SK-N-SH (cell line): ENCODE results near the gene SNRPF. TPM values are rescaled to one million over a fixed set of nuclear protein-coding genes. Genes with fewer than 3 reads are reported as not detected.

Experiments used
- CTCF ChIA-PET: fragments of 300-600, 350-600 bp; formaldehyde crosslinking; extraction: SDS; loops from one replicate; lab custom pipeline; 2021; lab: Yijun Ruan, JAX
- POLR2A ChIA-PET: fragments of 350-600 bp; sonication (Branson Sonifier 250); formaldehyde crosslinking; extraction: SDS; loops from one replicate; lab custom pipeline; 2020; ENCODE audit warnings: antibody characterized with exemption, inconsistent platforms; lab: Yijun Ruan, JAX
- DNase-seq: peaks from one replicate; pipeline ENCODE4 v3.0.0; 2012
- H2AFZ ChIP-seq: fragments of 200-600 bp; sonication (generic); 2 replicates; pipeline ENCODE4 v1.8.1; 2016; ENCODE audit warnings: antibody characterized with exemption, mild to moderate bottlenecking, low read depth
- H3F3A ChIP-seq: fragments of 200-600 bp; sonication (generic); replicated peaks from 2 replicates; pipeline ENCODE3; 2016; ENCODE audit warnings: antibody characterized with exemption, mild to moderate bottlenecking; ENCODE audit not compliant: insufficient read depth
- H3K27ac ChIP-seq, 2 experiments: fragments of 200-500 bp in 1 of 2; fragments of 200-600 bp in 1 of 2; sonication (Bioruptor generic) in 1 of 2; sonication (generic), shearing (Covaris generic) in 1 of 2; 2 replicates each; pipeline versions ENCODE4 v1.5.1 to v1.6.1; 2014 to 2016; ENCODE audit warnings: low read depth in 2 of 2, inconsistent platforms in 1 of 2, low read length in 1 of 2, mild to moderate bottlenecking in 1 of 2, mixed read lengths in 1 of 2
- H3K27me3 ChIP-seq: fragments of 200-600 bp; sonication (generic), shearing (Covaris generic); 2 replicates; pipeline ENCODE4 v1.6.1; 2016; ENCODE audit warnings: mixed run types; ENCODE audit not compliant: insufficient read depth
- H3K36me3 ChIP-seq, 2 experiments: fragments of 200-500 bp in 1 of 2; fragments of 200-600 bp in 1 of 2; sonication (Bioruptor generic) in 1 of 2; sonication (generic) in 1 of 2; replicated peaks in 1 of 2; 2 replicates each; pipeline versions ENCODE3 to v1.5.1; 2014 to 2016; ENCODE audit warnings: low read length in 1 of 2, mild to moderate bottlenecking in 1 of 2; ENCODE audit not compliant: insufficient read depth in 2 of 2, control insufficient read depth in 1 of 2
- H3K4me1 ChIP-seq, 2 experiments: fragments of 200-500 bp in 1 of 2; fragments of 200-600 bp in 1 of 2; sonication (Bioruptor generic) in 1 of 2; sonication (generic), shearing (Covaris generic) in 1 of 2; 2 replicates each; pipeline versions ENCODE4 v1.5.1 to v1.6.1; 2014 to 2016; ENCODE audit warnings: low read depth in 1 of 2, low read length in 1 of 2, mixed run types in 1 of 2; ENCODE audit not compliant: insufficient read depth in 2 of 2, control insufficient read depth in 1 of 2
- H3K4me2 ChIP-seq: fragments of 200-600 bp; sonication (generic), shearing (Covaris generic); 2 replicates; pipeline ENCODE4 v1.6.1; 2017; ENCODE audit warnings: mixed run types
- H3K4me3 ChIP-seq, 2 experiments: fragments of 200-500 bp in 1 of 2; fragments of 200-600 bp in 1 of 2; sonication (Bioruptor generic) in 1 of 2; sonication (generic), shearing (Covaris generic) in 1 of 2; 2 replicates each; pipeline versions ENCODE4 v1.5.1 to v1.8.1; 2014 to 2016; ENCODE audit warnings: low read depth in 2 of 2, inconsistent platforms in 1 of 2, low read length in 1 of 2, mild to moderate bottlenecking in 1 of 2, mixed read lengths in 1 of 2, moderate library complexity in 1 of 2
- H3K79me2 ChIP-seq: fragments of 200-600 bp; sonication (generic); 2 replicates; pipeline ENCODE4 v1.8.1; 2017; ENCODE audit warnings: mild to moderate bottlenecking; ENCODE audit not compliant: insufficient read depth
- H3K9ac ChIP-seq: fragments of 200-600 bp; sonication (generic); 2 replicates; pipeline ENCODE4 v1.6.1; 2017; ENCODE audit warnings: mixed run types
- H3K9me2 ChIP-seq: fragments of 200-600 bp; sonication (generic); 2 replicates; pipeline ENCODE4 v1.6.1; 2017; ENCODE audit warnings: mixed run types
- H3K9me3 ChIP-seq: fragments of 200-600 bp; sonication (generic); 2 replicates; pipeline ENCODE4 v1.6.1; 2017; ENCODE audit warnings: mixed run types, mild to moderate bottlenecking, moderate library complexity
- H4K20me1 ChIP-seq: fragments of 200-600 bp; sonication (generic); 2 replicates; pipeline ENCODE4 v1.6.1; 2017; ENCODE audit warnings: mild to moderate bottlenecking, mixed run types; ENCODE audit not compliant: insufficient read depth
- GATA2 ChIP-seq: sonication (generic); formaldehyde crosslinking; IDR thresholded peaks from 2 replicates; pipeline ENCODE4 v1.5.0; 2020; ENCODE audit warnings: mild to moderate bottlenecking, missing genetic modification reagents
- MEF2A ChIP-seq: IDR thresholded peaks from 2 replicates; pipeline ENCODE4 v1.4.0; 2012; ENCODE audit warnings: low read depth, borderline replicate concordance
- NRF1 ChIP-seq: IDR thresholded peaks from 2 replicates; pipeline ENCODE4 v1.6.1; 2012; ENCODE audit warnings: low read depth, mild to moderate bottlenecking, low read length
- RXRA ChIP-seq: IDR thresholded peaks from 2 replicates; pipeline ENCODE4 v1.4.0; 2012; ENCODE audit warnings: low read depth, mild to moderate bottlenecking, borderline replicate concordance
- SMC3 ChIP-seq: IDR thresholded peaks from 2 replicates; pipeline ENCODE4 v1.6.1; 2012; ENCODE audit warnings: low read depth, low read length, improper control_type of control experiment
- TCF12 ChIP-seq: IDR thresholded peaks from 2 replicates; pipeline ENCODE4 v1.4.0; 2012
- USF2 ChIP-seq: fragments of 150-350 bp; IDR thresholded peaks from 2 replicates; pipeline ENCODE4 v1.6.1; 2017; ENCODE audit warnings: antibody characterized with exemption, low read length, low read depth, borderline replicate concordance
- WGBS: methylation state at CpG from one replicate; pipeline ENCODE4 v1.1.6; 2017; ENCODE audit warnings: low lambda C conversion rate; 5-methylcytosine and 5-hydroxymethylcytosine counted together
- polyA plus RNA-seq, 3 experiments: library from polyadenylated mRNA; depleted of rRNA; stranded (reverse); fragments of >200 nt; gene quantifications; 2 replicates each; pipeline ENCODE4 v1.2.3, GENCODE V29; 2012
- TF ChIP-seq, protein P1 (sequence below): IDR thresholded peaks from 2 replicates; pipeline ENCODE4 v1.6.1; 2012; ENCODE audit warnings: mild to moderate bottlenecking, low read depth, low read length, moderate library complexity

Gene SNRPF
- polyA plus RNA-seq, 1 of the 3 experiments (the other 2 are of a cell fraction), result 62.5 TPM

DNA sequence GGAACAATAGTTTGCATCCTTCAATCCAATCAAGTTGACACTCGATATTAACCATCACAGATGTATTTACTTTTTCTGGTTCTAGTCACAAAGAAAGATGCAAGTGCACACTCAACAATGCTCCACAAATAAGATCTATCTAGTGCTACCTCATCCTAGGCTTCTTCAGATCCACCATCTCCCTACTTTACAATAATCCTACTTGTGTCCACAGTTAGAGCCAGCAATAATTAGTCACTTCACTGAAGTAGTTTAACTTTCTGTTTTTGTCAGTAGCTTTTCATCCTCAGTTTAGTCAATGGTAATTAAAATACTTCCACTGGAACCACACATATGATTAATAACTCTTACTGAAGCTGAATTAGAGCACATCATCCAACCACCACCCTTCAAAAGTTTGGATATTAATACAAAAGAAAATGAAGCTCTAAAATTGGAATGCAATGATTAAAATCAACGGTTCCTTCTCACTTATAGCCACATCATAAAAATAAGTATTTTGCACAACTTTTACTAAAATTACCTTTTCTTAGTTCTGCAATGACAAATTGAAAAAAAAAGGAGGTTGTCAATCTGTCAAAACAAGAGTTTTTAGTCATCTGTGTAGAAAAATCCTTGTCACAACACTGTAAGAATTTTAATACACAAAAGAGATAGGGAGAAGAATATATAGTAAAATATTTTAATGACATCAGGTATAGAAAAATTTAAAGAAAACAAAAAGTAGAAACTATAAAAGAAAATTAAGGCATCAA is 28.2 kb upstream of the SNRPF start:
- Histone ChIP-seq H3K4me3 (no peak overlapping the region), H3K9me3 (no peaks in the 10 kb centered on the region), H3K27ac (no peak overlapping the region), H3K79me2 (no peaks in the 10 kb centered on the region), H3F3A (peaks cover 2% of the 10 kb centered on the region), H3K9me2 (no peaks in the 10 kb centered on the region), H3K4me1 (peaks cover 0 to 3% of the 10 kb centered on the region in 2 experiments; a peak in 1 of 4 replicates), H4K20me1 (peaks cover 3% of the 10 kb centered on the region; the same call in 1 of the 2 replicates), H3K9ac (no peak overlapping the region), H2AFZ (no peak overlapping the region), H3K27me3 (peaks cover 23% of the 10 kb centered on the region), H3K36me3 (no peaks in the 10 kb centered on the region), H3K4me2 (no peak overlapping the region)
- TF ChIP-seq RXRA (no peak), TCF12 (no peak)
- TF ChIP-seq, protein P1, sequence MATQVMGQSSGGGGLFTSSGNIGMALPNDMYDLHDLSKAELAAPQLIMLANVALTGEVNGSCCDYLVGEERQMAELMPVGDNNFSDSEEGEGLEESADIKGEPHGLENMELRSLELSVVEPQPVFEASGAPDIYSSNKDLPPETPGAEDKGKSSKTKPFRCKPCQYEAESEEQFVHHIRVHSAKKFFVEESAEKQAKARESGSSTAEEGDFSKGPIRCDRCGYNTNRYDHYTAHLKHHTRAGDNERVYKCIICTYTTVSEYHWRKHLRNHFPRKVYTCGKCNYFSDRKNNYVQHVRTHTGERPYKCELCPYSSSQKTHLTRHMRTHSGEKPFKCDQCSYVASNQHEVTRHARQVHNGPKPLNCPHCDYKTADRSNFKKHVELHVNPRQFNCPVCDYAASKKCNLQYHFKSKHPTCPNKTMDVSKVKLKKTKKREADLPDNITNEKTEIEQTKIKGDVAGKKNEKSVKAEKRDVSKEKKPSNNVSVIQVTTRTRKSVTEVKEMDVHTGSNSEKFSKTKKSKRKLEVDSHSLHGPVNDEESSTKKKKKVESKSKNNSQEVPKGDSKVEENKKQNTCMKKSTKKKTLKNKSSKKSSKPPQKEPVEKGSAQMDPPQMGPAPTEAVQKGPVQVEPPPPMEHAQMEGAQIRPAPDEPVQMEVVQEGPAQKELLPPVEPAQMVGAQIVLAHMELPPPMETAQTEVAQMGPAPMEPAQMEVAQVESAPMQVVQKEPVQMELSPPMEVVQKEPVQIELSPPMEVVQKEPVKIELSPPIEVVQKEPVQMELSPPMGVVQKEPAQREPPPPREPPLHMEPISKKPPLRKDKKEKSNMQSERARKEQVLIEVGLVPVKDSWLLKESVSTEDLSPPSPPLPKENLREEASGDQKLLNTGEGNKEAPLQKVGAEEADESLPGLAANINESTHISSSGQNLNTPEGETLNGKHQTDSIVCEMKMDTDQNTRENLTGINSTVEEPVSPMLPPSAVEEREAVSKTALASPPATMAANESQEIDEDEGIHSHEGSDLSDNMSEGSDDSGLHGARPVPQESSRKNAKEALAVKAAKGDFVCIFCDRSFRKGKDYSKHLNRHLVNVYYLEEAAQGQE, result no peak
- ChIA-PET POLR2A (no interaction called here), CTCF (no interaction called here)
- WGBS, result 61% methylated on average over 2 of the region's 2 CpGs
- no peak for DNase-seq

- Histone ChIP-seq H3K4me3 (no peak overlapping the region), H3K27ac (no peak overlapping the region), H3K4me1 (peaks cover 16 to 20% of the 10 kb centered on the region in 2 experiments; a peak in 3 of 4 replicates), H4K20me1 (peaks cover 15% of the 10 kb centered on the region), H3K4me2 (no peak overlapping the region), H3K27me3 (peaks cover 23% of the 10 kb centered on the region), H3F3A (peaks cover 22% of the 10 kb centered on the region)
- CTCF ChIA-PET, result interaction anchor here (0.7 kb wide), 1 partner anchor 14 kb away, joined by 3 read pairs; no protein-coding TSS in a partner anchor
- POLR2A ChIA-PET, result no interaction called here
- 89% methylated on average over 1 of the region's 1 CpG for WGBS
- no peak for TF ChIP-seq GATA2 (CRISPR knock-in tag)
- no peak for TF ChIP-seq USF2
- TF ChIP-seq SMC3, result no peak
- TF ChIP-seq MEF2A, result no peak
- TF ChIP-seq NRF1, result no peak
- TF ChIP-seq, all 33 proteins: peak for 0
- Histone ChIP-seq H2AFZ (no peak overlapping the region), H3K9me3 (no peaks in the 10 kb centered on the region), H3K79me2 (no peaks in the 10 kb centered on the region), H3K36me3 (no peaks in the 10 kb centered on the region), H3K9ac (no peak overlapping the region), H3K9me2 (no peaks in the 10 kb centered on the region)
- no peak for DNase-seq
These were observed 24.2 kb upstream of the SNRPF start for GRCh38 chr12:95834572-95834971.
